ENCODE data around the gene LENG9.

LENG9 gene

GRCh38 chr19:54420068-54420382, 43.6 kb downstream of the LENG9 start:
- DNase-seq = no peak

- no peak for DNase-seq
These were observed 44.4 kb downstream of the LENG9 start for GRCh38 chr19:54418930-54419800.

GRCh38 chr19:54418030-54418929, 45.3 kb downstream of the LENG9 start:
- no peak for DNase-seq

GRCh38 chr19:54416695-54417491, 46.7 kb downstream of the LENG9 start:
- no peak for DNase-seq

- DNase-seq = no peak
These were observed 47.5 kb downstream of the LENG9 start for GRCh38 chr19:54415901-54416673.

- no peak for DNase-seq
These were observed 48.2 kb downstream of the LENG9 start, which contains the start of gene TTYH1 for GRCh38 chr19:54415208-54415900. Gene TTYH1 (plus strand): TSS chr19:54415464. CDS start chr19:54415553, 89 bp downstream.

GRCh38 chr19:54414156-54414555, 49.4 kb downstream of the LENG9 start:
- DNase-seq = no peak

- no peak for DNase-seq
These were observed 50.7 kb downstream of the LENG9 start for GRCh38 chr19:54412877-54413276.
